Astrocyte (in vitro differentiated cells and primary cell): Measurements from ENCODE around the gene GBP4. TPM values are rescaled to one million over a fixed set of nuclear protein-coding genes. Genes with fewer than 3 reads are reported as not detected.

Experiments
- DNase-seq: peaks from one replicate; pipeline ENCODE4 v3.0.0-alpha.2; 2010; ENCODE audit warnings: low read depth
- FAIRE-seq: peaks from 2 replicates; lab custom pipeline; 2011; peaks lifted over from hg19 to GRCh38; lab: Jason Lieb, UNC
- H2AFZ ChIP-seq: 2 replicates; pipeline ENCODE4 v1.6.0; 2012; ENCODE audit warnings: low read depth, low read length, inconsistent platforms
- H3K27ac ChIP-seq: 2 replicates; pipeline ENCODE4 v1.5.1; 2011; ENCODE audit warnings: low read depth, low read length, inconsistent platforms
- H3K27me3 ChIP-seq: 2 replicates; pipeline ENCODE4 v1.6.0; 2011; ENCODE audit warnings: low read length, inconsistent platforms; ENCODE audit not compliant: insufficient read depth
- H3K36me3 ChIP-seq: 2 replicates; pipeline ENCODE4 v1.5.1; 2011; ENCODE audit warnings: low read length, inconsistent platforms; ENCODE audit not compliant: insufficient read depth
- H3K4me1 ChIP-seq: 2 replicates; pipeline ENCODE4 v1.5.1; 2011; ENCODE audit warnings: low read length, inconsistent platforms; ENCODE audit not compliant: insufficient read depth
- H3K4me2 ChIP-seq: 2 replicates; pipeline ENCODE4 v1.6.0; 2012; ENCODE audit warnings: low read length, inconsistent platforms
- H3K4me3 ChIP-seq: 2 replicates; pipeline ENCODE4 v1.5.1; 2011; ENCODE audit warnings: low read depth, mild to moderate bottlenecking, low read length, inconsistent platforms; ENCODE audit not compliant: insufficient read depth
- H3K79me2 ChIP-seq: 2 replicates; pipeline ENCODE4 v1.6.0; 2012; ENCODE audit warnings: mild to moderate bottlenecking, low read length, inconsistent platforms; ENCODE audit not compliant: insufficient read depth
- H3K9ac ChIP-seq: 2 replicates; pipeline ENCODE4 v1.6.0; 2012; ENCODE audit warnings: mild to moderate bottlenecking, low read length, inconsistent platforms
- H3K9me3 ChIP-seq: 2 replicates; pipeline ENCODE4 v1.5.1; 2012; ENCODE audit warnings: low read depth, mild to moderate bottlenecking, low read length, inconsistent platforms; ENCODE audit not compliant: insufficient read depth
- H4K20me1 ChIP-seq: 2 replicates; pipeline ENCODE4 v1.6.0; 2012; ENCODE audit warnings: low read length, inconsistent platforms; ENCODE audit not compliant: insufficient read depth
- H3K27ac Mint-ChIP-seq: one replicate; pipeline ENCODE4 v1.8.0; 2021; ENCODE audit warnings: mild to moderate bottlenecking, mixed read lengths; ENCODE audit not compliant: unreplicated experiment
- H3K27me3 Mint-ChIP-seq: one replicate; pipeline ENCODE4 v1.8.0; 2021; ENCODE audit warnings: low read depth, mixed read lengths; ENCODE audit not compliant: unreplicated experiment
- H3K36me3 Mint-ChIP-seq: one replicate; pipeline ENCODE4 v1.8.0; 2021; ENCODE audit warnings: low read depth, mixed read lengths; ENCODE audit not compliant: unreplicated experiment
- H3K4me1 Mint-ChIP-seq: one replicate; pipeline ENCODE4 v1.8.0; 2021; ENCODE audit warnings: low read depth, mixed read lengths; ENCODE audit not compliant: unreplicated experiment
- H3K4me3 Mint-ChIP-seq: one replicate; pipeline ENCODE4 v1.8.0; 2021; ENCODE audit warnings: mild to moderate bottlenecking, moderate library complexity, mixed read lengths; ENCODE audit not compliant: unreplicated experiment
- H3K9me3 Mint-ChIP-seq: one replicate; pipeline ENCODE4 v1.8.0; 2021; ENCODE audit warnings: mild to moderate bottlenecking, mixed read lengths; ENCODE audit not compliant: unreplicated experiment
- CTCF ChIP-seq: IDR thresholded peaks from 2 replicates; pipeline ENCODE4 v1.5.1; 2011; ENCODE audit warnings: low read depth, mild to moderate bottlenecking, inconsistent platforms, low read length, moderate library complexity; ENCODE audit not compliant: insufficient read depth
- EZH2 ChIP-seq: IDR thresholded peaks from 2 replicates; pipeline ENCODE4 v1.6.1; 2012; ENCODE audit warnings: mild to moderate bottlenecking, low read length, inconsistent platforms; ENCODE audit not compliant: insufficient read depth
- total RNA-seq: library from RNA; stranded (reverse); gene quantifications from 2 replicates; pipeline ENCODE4 v1.2.1, GENCODE V29; 2021

GBP4 gene
- total RNA-seq, 1 donor from 2014 or later = 0.32 TPM

GRCh38 chr1:89201106-89201794 lies 2.5 kb upstream of the GBP4 start:
- Histone ChIP-seq H3K27ac (no peak overlapping the region), H3K27me3 (no peaks in the 10 kb centered on the region), H3K9me3 (no peaks in the 10 kb centered on the region), H4K20me1 (no peaks in the 10 kb centered on the region), H3K4me3 (no peak overlapping the region), H3K9ac (no peak overlapping the region), H3K4me1 (no peaks in the 10 kb centered on the region), H2AFZ (no peak overlapping the region), H3K79me2 (no peaks in the 10 kb centered on the region), H3K4me2 (no peak overlapping the region), H3K36me3 (no peaks in the 10 kb centered on the region)
- Mint-ChIP-seq H3K4me1 (peaks cover 7% of the 10 kb centered on the region), H3K9me3 (no peaks in the 10 kb centered on the region), H3K4me3 (no peak overlapping the region), H3K27ac (no peak overlapping the region), H3K27me3 (no peaks in the 10 kb centered on the region), H3K36me3 (no peaks in the 10 kb centered on the region)
- FAIRE-seq (no peak), DNase-seq (no peak)
- TF ChIP-seq EZH2 = no peak

GRCh38 chr1:89200663-89201062 lies 1.9 kb upstream of the GBP4 start:
- FAIRE-seq (no peak), DNase-seq (no peak)
- Histone ChIP-seq H3K9me3 (no peaks in the 10 kb centered on the region), H3K36me3 (no peaks in the 10 kb centered on the region), H3K79me2 (no peaks in the 10 kb centered on the region), H3K4me3 (no peak overlapping the region), H3K4me1 (no peaks in the 10 kb centered on the region), H3K27me3 (no peaks in the 10 kb centered on the region), H4K20me1 (no peaks in the 10 kb centered on the region), H3K4me2 (no peak overlapping the region), H3K9ac (no peak overlapping the region), H3K27ac (no peak overlapping the region), H2AFZ (no peak overlapping the region)
- H3K9me3 Mint-ChIP-seq = no peaks in the 10 kb centered on the region
- peaks cover 7% of the 10 kb centered on the region for H3K4me1 Mint-ChIP-seq
- no peak overlapping the region for H3K27ac Mint-ChIP-seq
- TF ChIP-seq CTCF (no peak), EZH2 (no peak)
- no peak overlapping the region for H3K4me3 Mint-ChIP-seq
- no peaks in the 10 kb centered on the region for H3K27me3 Mint-ChIP-seq
- H3K36me3 Mint-ChIP-seq = no peaks in the 10 kb centered on the region

GRCh38 chr1:89199525-89200031 lies 836 bp upstream of the GBP4 start:
- TF ChIP-seq EZH2 (no peak), CTCF (no peak)
- H3K9ac ChIP-seq = no peak overlapping the region
- DNase-seq (no peak), FAIRE-seq (no peak)
- H3K9me3 Mint-ChIP-seq = no peaks in the 10 kb centered on the region
- no peak overlapping the region for H3K27ac ChIP-seq
- no peak overlapping the region for H3K4me2 ChIP-seq
- no peak overlapping the region for H3K4me3 ChIP-seq
- no peaks in the 10 kb centered on the region for H3K4me1 ChIP-seq
- H3K27ac Mint-ChIP-seq = no peak overlapping the region
- H3K4me1 Mint-ChIP-seq = peaks cover 7% of the 10 kb centered on the region
- H3K36me3 ChIP-seq = no peaks in the 10 kb centered on the region
- H3K9me3 ChIP-seq = no peaks in the 10 kb centered on the region
- H3K27me3 Mint-ChIP-seq = no peaks in the 10 kb centered on the region
- H3K79me2 ChIP-seq = no peaks in the 10 kb centered on the region
- no peak overlapping the region for H2AFZ ChIP-seq
- no peaks in the 10 kb centered on the region for H4K20me1 ChIP-seq
- H3K4me3 Mint-ChIP-seq = no peak overlapping the region
- no peaks in the 10 kb centered on the region for H3K36me3 Mint-ChIP-seq
- H3K27me3 ChIP-seq = no peaks in the 10 kb centered on the region
